HG03460 (cell line): ENCODE data around the gene PRRX1.

Source experiments
- ATAC-seq: cut with Tn5 transposase; IDR thresholded peaks from one replicate; pipeline ENCODE4 v1.9.1; 2021; ENCODE audit not compliant: unreplicated experiment

Gene PRRX1

GRCh38 chr1:170663404-170664092 is 383 bp upstream of the PRRX1 start:
- no peak for ATAC-seq

- no peak for ATAC-seq
These were observed 1.1 kb downstream of the PRRX1 start for GRCh38 chr1:170664828-170665612.

DNA sequence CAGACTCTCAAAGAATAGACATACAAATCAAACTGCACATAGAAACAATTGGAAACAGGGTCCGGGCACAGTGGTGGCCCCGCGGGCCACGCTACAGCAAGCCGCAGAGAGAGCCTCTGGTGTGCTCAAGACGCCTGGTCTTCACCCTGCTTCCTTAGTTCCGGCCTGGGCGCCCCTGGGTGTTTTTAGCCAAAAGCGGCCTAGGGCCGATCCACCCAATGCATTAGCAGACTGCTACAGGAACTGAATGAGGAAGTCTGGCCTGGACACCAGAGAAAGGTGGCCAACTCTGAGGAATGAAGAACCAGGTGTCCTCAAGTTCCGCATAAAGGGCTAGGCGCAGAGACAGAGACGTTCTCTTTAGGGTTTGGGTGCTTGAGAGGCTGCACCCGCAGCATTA is 1.7 kb downstream of the PRRX1 start:
- no peak for ATAC-seq

GRCh38 chr1:170666541-170667254 is 2.8 kb downstream of the PRRX1 start:
- ATAC-seq, result no peak

DNA sequence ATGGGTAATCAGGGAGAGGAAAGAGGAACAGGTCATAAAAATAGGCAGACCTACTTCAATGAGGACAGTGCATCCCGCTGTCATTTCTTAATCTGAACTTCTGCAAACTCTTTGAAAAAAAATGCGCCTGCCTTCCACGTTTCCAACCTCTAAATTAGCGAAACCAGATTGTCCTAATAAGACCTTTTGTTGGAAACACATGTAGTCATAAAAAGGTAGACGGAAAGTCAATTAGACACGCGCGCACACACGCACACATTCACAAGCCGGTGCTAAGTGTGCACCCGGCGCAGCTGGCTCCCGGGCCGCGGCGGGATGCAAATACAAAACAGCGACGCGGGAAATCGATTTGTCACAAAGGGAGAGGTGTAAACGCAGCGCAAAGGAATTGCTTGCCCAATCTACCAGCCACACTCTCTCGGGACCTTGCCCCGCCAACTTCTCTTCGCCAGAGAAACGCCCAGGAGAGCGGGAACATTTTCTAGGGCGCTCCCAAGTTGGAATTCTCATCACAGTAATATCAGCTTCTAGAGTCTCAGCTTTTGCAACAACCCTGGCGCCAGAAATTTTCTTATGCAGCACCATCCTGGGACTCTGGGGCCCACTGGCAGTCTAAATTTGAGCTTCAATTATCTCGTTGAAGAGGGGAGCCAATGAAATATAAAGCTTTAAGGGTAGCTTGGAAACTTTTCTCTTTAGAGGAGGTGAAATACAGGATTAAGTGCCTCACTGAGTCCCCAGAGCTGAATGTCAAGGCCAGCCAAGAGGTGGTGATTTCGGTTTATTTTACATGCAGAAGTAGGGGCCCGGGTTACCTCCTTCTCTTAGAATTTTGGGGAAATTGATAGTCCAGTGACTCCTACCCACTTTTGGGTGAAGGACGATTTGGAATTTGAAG is 4.5 kb downstream of the PRRX1 start:
- no peak for ATAC-seq

- ATAC-seq, result no peak
These were observed 5.1 kb downstream of the PRRX1 start for GRCh38 chr1:170669107-170669445.

GRCh38 chr1:170669586-170670530 is 5.9 kb downstream of the PRRX1 start:
- no peak for ATAC-seq

GRCh38 chr1:170670802-170671628 is 7.1 kb downstream of the PRRX1 start:
- no peak for ATAC-seq

- no peak for ATAC-seq
These were observed 7.7 kb downstream of the PRRX1 start for GRCh38 chr1:170671629-170671963.

DNA sequence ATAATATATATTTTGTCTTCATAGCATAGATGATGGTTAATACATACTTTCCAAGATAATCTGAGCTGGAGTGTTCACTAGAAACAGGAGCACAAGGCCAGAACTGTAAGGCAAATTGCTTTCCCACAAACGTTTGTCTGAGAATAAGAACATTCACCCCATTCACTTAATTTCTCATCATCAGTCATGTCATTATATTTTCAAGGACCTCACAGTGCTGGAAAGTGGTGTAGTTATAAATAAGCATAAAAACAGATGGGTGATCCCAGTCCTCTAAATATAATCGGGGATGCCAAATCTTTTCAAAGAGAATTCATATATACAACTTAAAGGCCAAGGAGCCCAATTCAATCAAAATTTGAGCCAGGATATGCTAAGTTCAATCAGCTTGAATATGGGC is 8.4 kb downstream of the PRRX1 start:
- ATAC-seq, result no peak

GRCh38 chr1:170674239-170674638 is 10.3 kb downstream of the PRRX1 start:
- no peak for ATAC-seq

DNA sequence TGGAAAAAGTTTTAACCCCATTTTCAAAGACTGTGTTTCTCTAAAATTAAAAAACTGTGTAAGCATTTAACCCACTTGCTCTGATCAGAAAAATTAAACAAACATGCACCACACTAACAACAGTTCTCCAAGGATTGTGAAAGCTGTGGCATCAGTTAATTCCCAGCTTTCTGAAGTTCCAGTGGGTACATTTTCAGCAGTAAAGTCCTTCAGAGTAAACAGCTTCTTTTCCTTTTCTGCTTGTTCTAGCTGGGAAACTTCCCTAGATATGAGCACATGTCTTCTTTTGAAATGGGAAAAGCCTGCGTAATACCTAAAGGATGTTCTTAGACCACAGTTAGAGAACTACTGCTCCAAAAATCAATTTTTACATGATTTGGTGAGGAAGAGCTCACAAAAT is 11.1 kb downstream of the PRRX1 start:
- no peak for ATAC-seq

- ATAC-seq, result no peak
These were observed 11.9 kb downstream of the PRRX1 start for GRCh38 chr1:170675865-170676264.

GRCh38 chr1:170676628-170677027 is 12.7 kb downstream of the PRRX1 start:
- ATAC-seq, result no peak

- ATAC-seq, result no peak
These were observed 14.2 kb downstream of the PRRX1 start for GRCh38 chr1:170678027-170678600.

DNA sequence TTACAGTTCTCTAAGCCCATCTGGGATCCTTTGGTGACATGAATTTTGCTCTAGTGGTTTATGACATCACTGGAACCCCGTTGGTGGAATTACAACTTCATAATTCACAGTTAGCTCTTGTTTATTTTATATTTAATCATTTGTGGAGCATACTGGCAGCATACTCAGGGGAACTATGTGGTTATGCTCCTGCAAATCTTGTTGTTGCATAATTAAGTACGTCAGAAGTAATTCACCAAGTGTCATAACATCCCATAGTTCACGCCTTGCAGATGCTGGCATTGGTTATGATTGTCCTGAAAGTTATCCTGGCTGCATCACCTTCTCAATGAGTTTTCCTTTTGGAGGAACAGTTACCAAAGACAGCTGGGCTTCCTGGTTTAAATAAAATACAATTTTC is 16.5 kb downstream of the PRRX1 start:
- no peak for ATAC-seq

DNA sequence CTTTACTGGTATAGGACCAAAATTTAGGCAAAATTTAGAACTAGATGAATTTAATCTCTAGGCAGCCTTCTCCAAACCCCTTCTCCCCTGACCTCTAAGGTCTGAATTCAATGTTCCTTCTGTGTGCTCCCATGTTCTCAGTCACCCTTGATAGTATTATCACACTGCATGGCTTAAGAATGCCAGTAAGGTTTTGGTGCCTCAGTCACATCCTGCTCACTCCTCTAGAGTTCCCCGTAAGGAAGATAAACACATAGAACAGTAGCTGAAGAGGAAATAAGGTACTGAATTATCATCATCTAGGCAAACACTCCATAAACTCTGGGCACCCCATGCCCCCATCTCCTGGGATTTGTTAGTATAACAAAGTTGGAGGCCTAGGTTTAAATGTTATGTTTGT is 18.2 kb downstream of the PRRX1 start:
- no peak for ATAC-seq

DNA sequence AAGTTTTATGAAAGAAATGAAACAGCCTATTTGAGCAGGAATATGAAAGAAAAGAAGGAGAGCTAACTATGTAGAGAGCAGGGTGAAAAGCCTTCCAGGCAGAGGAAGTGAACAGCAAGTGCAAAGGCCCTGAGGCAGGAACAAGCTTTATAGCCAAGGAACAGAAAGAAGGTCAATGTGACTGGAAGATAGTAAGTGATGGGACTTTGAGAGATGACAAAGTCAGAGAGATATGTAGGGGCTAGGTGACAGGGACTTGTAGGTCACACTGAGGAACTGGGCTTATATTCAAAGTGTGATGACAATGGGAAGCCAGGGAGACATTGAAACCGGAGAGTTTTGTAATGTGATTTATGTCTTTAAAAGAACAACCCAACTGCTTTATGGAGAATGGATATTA is 18.9 kb downstream of the PRRX1 start:
- ATAC-seq, result no peak

DNA sequence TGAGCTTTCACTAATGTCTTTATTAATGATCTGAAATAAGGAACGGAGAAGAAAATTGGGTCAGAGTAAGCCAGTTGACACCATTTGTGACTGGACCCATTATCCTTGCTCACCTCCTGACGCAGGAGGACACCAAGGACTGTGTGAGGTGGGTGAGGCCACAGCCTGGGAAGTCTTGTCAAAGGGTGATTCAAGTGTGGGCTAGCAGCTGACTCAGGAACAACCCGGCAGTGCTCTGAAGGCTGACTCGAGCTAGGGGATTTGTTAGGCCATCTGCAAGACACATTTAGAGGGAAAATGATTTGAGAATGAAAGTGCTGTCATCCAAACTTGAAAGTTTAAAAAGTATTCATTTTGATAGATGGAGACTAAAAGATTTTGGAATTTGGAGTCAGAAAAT is 21.2 kb downstream of the PRRX1 start:
- ATAC-seq, result no peak
